IPS-NIHi7 (cell line): ENCODE measurements around the gene RERG.
"Not testable (repeated sequence)": the region's sequence is repeated elsewhere in the genome, so short reads cannot be mapped to it uniquely, and the experiment has no call there.

Experiments used
- DNase-seq: peaks from one replicate; pipeline ENCODE4 v3.0.0; 2012; ENCODE audit warnings: mixed read lengths; ENCODE audit errors: extremely low spot score

RERG gene

DNA sequence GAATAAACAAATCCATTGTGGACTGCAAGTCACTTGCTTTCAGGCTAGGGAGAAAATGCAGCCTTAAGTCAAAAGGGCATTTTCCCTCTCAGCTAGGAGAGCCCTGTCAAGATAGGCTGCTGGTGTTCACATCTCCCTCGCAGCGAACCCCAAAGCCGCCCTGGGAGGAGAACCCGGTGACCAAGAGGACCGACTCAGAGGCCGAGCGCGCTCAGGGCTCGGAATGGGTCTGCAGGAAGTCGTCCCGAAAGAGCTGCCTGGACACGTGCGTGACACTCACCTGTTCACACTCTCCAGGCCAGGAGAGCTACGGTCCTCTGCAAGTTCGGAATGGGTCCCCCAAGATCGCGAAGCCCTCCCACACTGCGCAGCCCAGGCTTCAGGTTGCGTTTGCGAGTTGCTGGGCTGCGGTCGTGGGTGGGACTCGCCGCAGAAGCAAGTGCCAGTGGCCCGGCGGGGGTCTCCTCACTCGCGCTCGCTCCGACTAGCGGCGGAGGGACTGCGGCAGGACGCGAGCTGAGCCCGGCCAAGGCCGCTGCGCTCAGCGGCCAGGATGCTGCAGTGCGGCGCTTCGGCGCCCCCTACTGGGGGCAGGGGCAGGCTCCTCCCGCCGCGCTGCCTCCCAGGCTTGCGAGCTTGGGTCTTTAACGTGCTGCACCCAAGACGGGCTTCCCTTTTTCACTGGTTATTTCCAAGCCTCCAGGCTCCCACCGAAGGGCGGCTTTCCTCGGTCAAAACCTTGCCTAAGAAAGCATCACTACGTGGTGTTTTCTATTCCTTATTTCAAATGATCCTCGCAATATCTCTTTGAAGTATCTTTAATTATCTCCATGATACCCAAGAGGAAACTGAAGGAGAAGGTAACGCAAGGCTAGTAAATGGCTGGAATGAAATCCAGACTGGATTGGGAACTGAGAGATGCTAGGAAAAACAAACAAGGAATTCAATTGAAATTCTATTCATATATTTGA, at the start of gene RERG:
RERG (minus strand) TSS at position 503 of the 971 bp plus-strand sequence. CDS start 3,928 bp downstream, outside the sequence.
- DNase-seq = peak; percentile 92

DNA sequence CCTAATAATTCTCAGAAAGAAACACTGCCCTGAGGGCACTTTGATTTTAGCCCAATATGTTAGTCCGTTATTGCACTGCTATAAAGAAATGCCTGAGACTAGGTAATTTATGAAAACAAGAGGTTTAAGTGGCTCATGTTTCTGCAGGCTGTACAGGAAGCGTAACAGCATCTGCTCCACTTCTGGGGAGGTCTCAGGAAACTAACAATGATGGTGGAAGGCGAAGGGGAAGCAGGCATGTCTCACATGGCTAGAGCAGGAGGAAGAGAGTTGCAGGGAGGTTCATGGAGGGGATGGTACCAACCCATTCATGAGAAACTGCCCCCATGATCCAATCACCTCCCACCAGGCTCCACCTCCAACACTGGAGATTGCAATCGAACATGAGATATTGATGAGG, 49.4 kb upstream of the RERG start:
- no peak for DNase-seq

DNA sequence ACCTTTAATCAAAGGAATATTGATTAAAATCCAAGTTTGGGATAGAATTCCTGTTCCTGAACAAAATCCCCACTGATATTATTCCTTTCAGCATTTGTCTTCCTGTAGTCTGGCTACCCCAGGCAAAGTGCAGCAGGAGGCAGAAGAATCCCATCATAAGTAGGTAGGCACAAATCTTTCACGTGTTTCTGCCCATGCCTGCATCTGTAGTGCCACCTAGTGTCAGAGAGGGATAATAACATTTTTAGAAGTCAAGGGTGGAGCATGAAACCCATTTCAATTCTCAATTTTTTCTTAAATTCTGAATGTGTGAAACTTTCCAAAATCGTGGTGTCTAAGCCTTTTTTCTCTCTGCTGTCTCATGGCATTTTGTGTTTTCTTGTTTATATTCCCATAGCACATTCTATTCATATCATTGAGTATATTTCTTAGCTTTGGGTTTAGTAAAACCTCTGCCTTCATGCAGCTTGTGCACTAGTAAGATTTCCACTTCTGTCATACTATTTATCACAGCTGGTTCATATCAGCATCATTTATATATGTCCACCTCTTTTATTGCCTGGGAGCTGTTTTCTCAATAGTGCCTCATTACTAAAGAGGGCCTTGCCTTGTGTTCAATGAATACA, 47.8 kb upstream of the RERG start:
- DNase-seq = peak; percentile 76

DNA sequence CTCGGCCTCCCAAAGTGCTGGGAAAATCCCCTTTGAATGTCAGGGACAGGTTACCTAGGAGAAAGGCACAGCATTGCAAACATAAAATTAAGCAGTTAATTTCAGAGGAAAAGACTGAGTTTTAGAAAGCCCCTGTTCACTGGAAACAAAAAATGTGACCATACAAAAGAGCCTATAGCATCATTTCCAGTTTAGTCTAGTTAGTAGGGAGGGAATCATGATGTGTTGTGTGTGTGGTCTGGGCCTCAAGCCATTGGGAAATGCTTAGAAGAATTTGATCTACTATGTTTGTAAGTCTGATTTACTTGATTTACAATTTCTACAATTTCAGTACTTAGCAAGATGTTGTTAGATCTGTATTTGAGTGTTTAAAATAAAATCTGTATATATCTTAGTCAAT, 47.1 kb upstream of the RERG start:
- no peak for DNase-seq

- DNase-seq = no peak
These were observed 44.7 kb upstream of the RERG start for GRCh38 chr12:15265875-15266274.

DNA sequence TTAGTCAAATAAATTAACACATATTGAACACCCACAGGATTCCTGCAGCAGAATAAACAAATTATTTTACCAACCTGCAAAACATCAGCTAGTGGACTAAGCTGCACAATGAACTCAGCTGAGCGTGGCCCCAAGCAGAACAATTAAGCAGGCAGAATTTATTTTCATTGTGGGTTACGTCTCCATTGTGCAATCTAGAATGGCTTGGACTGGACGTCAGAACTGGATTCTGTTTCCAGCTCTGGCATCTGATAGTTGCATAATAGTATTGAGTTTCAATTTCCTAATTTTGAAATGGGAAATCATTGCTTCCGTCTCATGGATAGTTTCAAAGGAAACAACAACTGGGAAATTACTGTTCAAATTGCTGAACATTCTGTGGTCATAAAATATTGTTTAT, 35.5 kb upstream of the RERG start:
- DNase-seq = no peak

DNA sequence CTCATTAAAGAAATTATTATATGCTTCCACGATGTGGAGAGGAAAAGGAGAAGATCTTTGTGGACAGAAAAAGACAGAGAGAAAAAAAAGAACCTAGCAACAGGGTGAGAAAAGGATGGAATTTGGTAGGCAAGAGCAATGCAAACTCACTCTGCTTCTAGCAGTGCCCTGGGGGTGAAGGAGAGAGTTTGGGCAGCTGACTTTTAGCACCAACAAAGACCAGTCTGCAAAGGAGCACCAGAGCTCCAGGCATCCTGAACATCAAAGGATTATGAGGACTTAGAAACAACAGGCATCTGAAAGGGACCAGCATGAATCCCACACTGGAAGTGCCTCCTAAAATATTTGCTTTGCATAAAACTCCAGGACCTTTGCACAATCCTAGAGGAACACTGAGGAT, 32.8 kb upstream of the RERG start:
- no peak for DNase-seq

DNA sequence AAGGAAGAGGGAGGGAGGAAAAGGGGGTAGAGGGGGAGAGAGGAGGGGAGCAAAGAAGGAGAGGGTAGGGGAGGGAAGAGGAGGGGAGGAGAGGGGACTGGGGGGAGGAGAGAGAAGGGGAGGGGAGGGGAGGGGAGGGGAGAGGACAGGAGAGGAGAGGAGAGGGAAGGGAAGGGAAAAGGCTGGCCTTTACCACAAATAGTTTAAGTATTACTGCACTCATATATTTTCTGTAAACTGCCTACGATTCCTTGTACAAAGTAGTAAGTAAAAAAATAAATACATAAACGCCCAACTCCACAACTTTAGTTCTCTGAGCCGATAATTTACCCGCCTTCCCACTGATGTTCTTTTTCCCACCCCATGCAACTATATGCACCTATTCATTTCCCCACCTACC, 23.7 kb upstream of the RERG start:
- DNase-seq = no peak

DNA sequence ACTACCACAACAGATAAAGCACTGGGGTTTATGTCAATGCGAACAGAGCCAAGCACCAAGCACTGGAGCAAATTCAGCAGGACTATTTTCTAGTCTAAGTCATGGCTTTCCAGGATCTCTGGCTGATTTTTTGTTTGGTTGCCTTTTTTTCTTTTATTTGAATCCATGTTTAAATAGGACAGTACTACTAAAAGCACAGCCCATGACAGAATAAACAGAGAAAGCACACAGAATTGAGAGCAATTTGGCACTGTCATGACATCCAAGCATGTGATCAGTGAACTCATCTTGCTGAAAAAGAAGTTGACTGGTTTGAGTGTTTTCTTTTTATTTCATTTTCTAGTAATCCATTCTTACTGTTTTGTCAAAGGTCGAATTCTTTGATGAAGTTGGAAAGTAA, 23.1 kb upstream of the RERG start:
- no peak for DNase-seq

DNA sequence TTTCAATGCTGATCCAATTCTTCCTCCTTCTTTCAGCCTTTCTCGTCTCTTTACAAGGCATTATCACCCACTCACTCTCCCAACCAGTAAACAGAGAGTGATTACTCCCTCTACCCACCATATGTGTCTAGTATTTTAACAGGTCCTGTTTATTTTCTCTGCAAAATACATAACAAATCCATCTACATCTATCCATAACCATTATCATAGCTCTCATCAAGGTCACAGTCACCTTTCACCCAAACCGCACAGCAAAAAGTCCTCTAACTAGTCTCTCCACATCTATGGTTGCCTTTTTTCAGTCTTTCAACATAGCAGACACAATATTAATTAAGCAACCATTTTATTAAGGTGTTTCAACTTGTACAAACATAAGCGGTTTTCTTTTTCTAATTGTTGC, 21.9 kb upstream of the RERG start:
- no peak for DNase-seq

- DNase-seq = no peak
These were observed 19.7 kb upstream of the RERG start for GRCh38 chr12:15240898-15241297.

GRCh38 chr12:15234508-15234907, 13.3 kb upstream of the RERG start:
- DNase-seq = no peak

GRCh38 chr12:15234011-15234410, 12.8 kb upstream of the RERG start:
- DNase-seq = no peak

GRCh38 chr12:15232959-15233358, 11.7 kb upstream of the RERG start:
- no peak for DNase-seq

DNA sequence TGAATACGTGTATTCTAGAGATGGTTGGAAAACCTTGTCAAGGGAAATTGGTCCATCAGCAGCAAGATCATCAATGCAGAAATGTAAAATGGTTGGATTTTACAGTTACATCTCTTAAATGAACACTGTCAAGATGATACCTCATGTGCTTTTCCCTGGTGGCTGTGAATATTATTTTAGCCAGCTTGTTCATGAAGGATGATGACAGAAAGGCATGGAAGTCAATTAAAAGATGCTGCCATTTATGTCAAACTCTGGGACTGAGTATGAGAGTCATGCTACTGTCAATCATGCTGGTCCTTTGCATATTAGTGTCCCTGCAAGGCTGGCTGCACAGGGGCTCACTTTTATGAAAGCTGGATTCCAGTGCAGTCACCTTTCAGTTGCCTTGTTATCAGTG, 10.3 kb upstream of the RERG start:
- DNase-seq = no peak

DNA sequence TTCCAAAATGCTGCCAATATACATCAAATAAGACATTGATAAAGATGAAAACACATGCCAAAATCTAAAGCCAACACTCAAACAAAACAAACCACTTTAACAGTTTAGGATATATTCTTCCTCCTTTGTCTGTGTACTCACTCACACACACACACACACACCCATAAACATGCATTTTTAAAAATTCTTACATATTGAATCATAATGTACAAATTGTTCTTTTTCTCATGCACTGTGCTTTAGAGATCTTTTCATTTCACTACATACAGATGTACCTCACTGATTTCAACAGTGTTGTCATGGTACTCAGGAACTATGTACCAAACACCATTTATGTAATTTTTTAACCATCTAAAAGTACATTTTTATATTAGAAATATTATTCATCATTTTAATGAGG, 9.5 kb upstream of the RERG start:
- DNase-seq = no peak

GRCh38 chr12:15230137-15230536, 8.9 kb upstream of the RERG start:
- no peak for DNase-seq

DNA sequence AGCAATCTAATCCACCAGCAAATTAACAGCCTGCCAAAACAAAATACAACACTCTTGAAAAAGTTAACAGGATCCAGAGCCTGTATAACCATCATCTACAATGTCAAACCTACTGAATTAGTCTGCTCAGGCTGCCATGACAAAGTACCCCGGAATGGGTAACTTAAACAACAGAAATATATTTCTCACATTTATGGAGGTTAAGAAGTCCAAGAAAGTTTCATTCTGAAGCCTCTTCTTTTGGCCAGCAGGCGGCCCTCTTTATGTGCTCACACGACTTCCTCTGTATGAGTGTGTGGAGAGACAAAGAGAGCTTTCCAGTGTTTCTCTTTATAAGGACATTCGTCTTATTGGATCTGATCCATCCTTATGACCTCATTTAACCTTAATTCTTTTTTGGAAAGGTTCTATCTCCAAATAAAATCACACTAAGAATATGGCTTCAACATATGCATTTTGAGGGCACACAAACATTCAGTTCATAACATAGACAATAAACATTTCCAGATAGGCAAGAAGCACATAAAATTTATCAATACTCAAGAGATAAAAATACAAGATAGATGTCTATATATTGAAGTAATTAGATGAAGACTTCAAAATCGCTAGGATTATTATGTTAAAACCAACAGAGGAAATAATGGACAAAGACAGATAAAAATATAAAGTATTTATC, 5.9 kb upstream of the RERG start:
- peak; percentile 42 for DNase-seq

DNA sequence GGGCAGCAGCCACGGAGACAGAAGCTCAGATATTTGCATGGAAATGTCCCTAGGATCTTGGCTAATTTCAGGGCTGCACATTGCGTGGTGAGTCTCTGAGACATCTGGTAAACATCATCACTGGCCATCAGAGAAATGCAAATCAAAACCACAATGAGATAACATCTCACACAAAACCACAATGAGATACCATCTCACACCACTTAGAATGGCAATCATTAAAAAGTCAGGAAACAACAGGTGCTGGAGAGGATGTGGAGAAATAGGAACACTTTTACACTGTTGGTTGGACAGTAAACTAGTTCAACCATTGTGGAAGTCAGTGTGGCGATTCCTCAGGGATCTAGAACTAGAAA, 4.6 kb upstream of the RERG start:
- DNase-seq = not testable (repeated sequence)

GRCh38 chr12:15225136-15225862, 4.1 kb upstream of the RERG start:
- DNase-seq = no peak

DNA sequence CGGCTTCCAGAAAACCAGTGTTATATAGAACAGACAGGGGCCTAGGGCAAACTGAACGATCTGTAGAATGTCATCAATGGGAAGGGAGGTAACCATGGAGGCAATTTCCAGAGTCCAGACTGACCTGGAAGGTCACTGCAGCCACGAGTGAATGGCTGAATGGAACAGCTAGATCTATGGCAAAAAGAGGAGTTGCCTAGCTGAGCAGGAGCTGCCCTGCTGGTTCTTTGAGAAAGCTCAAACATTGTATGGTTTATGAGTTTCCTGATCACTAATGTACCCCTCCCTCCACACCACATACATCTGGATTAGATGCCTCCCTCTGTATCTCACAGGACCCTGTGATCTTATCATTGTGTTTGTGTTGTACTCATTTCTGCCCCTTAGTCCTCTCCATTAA, 1.0 kb upstream of the RERG start:
- no peak for DNase-seq

DNA sequence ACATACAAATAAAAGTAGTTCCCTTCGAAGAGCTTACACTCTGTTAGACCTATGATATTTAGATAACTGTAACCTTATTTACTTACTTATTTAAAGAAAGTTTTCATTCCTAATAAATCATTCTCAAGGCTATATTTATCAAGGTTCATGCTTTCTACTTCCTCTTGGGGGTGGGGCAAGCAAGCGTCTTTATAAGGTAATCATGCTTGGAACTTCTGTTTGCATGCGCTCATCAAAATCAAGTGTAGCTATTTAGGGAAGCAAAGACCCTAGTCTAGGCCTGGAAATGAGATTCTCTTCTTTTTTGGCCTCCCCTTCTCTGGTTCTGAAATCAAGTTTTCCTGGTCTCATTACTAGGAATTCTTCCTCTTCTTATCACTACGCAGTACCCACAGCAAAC, 766 bp downstream of the RERG start:
- no peak for DNase-seq
